Heart left ventricle (tissue), 13 donors: ENCODE measurements around the gene IGSF11.

Source experiments
- POLR2A ChIP-seq, 2 donors: fragments of 450-650 bp; IDR thresholded peaks; one replicate each; pipeline ENCODE4 v1.6.1; 2017; ENCODE audit warnings: antibody characterized with exemption in 2 of 2, mild to moderate bottlenecking in 2 of 2, moderate library complexity in 2 of 2
- TF ChIP-seq, protein P1 (sequence below), 12 donors: fragments of 200-600 bp; sonication (generic) in 4 of 12; IDR thresholded peaks; one replicate each; pipeline versions ENCODE4 v1.5.0 to v1.8.0; 2018 to 2022; ENCODE audit warnings: antibody characterized with exemption in 12 of 12, mild to moderate bottlenecking in 5 of 12
- donor health status: ischemic (EF 13 %, LVEDD 7.1; RV severe dilation, severe dysfunction).
- donor health status: DM: no; HTN: yes; CAD: no.
- donor health status: DM: no; HTN: no; CAD: no.
- donor health status: ischemic (EF 25% LVEDD 6.9; RV normal size, moderate dysfunction).
- donor health status: ischemic (EF 25% LVEDD 5.7; RV mildly dilated, moderate dysfunction).
- donor health status: ischemic (EF 35%, LVEDD 5.7; RV mildly dilated, moderate dysfunction).
- donor health status: nonischemic (EF 11% LVEDD 7.7; RV severe dilation, severe dysfunction).
- donor health status: DM: yes; HTN: yes; CAD: no.
- donor health status: PGD.
- donor health status: ischemic (EF 29% LVEDD 5.4; RV normal size, mild dysfunction).
- donor health status: nonischemic (EF 23%, LVEDD 6.1; RV moderate dilation, normal function).

DNA sequence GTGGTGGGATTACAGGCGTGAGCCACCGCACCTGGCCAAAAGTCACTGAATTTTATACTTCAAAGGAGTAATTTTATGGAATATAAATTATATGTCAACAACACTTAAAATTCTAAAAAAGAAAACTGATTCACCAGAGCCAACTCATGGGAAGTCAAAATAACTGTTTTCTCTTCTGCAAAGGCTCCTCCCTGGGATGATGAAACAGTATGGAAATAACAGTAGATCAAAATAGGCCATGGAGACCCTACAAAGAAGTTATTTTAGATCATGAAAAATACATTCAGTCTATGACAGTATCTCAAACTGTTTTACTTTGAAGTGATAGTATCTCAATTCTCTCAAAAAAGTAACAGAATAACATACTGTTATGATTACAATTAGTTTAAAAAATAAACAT is 102.7 kb downstream of the IGSF11 start:
- TF ChIP-seq, protein P1, sequence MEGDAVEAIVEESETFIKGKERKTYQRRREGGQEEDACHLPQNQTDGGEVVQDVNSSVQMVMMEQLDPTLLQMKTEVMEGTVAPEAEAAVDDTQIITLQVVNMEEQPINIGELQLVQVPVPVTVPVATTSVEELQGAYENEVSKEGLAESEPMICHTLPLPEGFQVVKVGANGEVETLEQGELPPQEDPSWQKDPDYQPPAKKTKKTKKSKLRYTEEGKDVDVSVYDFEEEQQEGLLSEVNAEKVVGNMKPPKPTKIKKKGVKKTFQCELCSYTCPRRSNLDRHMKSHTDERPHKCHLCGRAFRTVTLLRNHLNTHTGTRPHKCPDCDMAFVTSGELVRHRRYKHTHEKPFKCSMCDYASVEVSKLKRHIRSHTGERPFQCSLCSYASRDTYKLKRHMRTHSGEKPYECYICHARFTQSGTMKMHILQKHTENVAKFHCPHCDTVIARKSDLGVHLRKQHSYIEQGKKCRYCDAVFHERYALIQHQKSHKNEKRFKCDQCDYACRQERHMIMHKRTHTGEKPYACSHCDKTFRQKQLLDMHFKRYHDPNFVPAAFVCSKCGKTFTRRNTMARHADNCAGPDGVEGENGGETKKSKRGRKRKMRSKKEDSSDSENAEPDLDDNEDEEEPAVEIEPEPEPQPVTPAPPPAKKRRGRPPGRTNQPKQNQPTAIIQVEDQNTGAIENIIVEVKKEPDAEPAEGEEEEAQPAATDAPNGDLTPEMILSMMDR (IDR thresholded peaks at IDR 0.05), result no peak
- TF ChIP-seq POLR2A (IDR thresholded peaks at IDR 0.05), result no peak
